Measurements from ENCODE around the gene NLRC5.
"Not testable (repeated sequence)": the region's sequence is repeated elsewhere in the genome, so short reads cannot be mapped to it uniquely, and the experiment has no call there.

NLRC5 gene

DNA sequence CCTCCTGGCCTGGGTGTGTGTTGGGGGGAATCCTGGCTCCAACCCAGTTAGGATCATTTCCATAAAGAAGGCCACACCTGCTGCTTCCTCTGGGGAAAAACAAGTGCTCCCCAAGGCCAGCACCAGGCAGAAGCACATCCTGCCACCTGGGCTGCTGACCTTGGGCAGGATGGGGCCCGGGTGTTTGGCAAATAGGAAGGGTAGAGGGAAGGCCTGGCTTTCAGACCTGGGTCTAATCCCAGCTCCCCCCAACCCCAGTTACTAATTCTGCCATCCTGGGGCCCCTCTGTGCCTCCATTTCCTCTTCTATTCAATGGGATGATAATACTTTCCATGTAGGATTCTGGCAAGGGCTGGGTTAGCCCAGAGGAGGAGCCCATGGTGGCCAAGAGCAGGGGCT lies 3.0 kb upstream of the NLRC5 start:
- ATAC-seq, result no peak
- TF ChIP-seq ZNF8 (CRISPR knock-in tag; IDR thresholded peaks at IDR 0.05) (no peak), ISL1 (CRISPR knock-in tag; IDR thresholded peaks at IDR 0.05) (no peak), RARB (CRISPR knock-in tag; IDR thresholded peaks at IDR 0.05) (no peak), ZNF70 (CRISPR knock-in tag; IDR thresholded peaks at IDR 0.05) (no peak), ARNTL (CRISPR knock-in tag; IDR thresholded peaks at IDR 0.05; ENCODE audit: borderline replicate concordance, low read depth) (no peak), PPARA (CRISPR knock-in tag; IDR thresholded peaks at IDR 0.05; ENCODE audit: borderline replicate concordance) (no peak), TCF4 (CRISPR knock-in tag; IDR thresholded peaks at IDR 0.05; ENCODE audit: borderline replicate concordance) (no peak), ZC3H10 (CRISPR knock-in tag; IDR thresholded peaks at IDR 0.05) (no peak)
- TF ChIP-seq, protein P1, sequence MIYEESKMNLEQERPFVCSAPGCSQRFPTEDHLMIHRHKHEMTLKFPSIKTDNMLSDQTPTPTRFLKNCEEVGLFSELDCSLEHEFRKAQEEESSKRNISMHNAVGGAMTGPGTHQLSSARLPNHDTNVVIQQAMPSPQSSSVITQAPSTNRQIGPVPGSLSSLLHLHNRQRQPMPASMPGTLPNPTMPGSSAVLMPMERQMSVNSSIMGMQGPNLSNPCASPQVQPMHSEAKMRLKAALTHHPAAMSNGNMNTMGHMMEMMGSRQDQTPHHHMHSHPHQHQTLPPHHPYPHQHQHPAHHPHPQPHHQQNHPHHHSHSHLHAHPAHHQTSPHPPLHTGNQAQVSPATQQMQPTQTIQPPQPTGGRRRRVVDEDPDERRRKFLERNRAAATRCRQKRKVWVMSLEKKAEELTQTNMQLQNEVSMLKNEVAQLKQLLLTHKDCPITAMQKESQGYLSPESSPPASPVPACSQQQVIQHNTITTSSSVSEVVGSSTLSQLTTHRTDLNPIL (CRISPR knock-in tag; IDR thresholded peaks at IDR 0.05; ENCODE audit: low read depth), result no peak

DNA sequence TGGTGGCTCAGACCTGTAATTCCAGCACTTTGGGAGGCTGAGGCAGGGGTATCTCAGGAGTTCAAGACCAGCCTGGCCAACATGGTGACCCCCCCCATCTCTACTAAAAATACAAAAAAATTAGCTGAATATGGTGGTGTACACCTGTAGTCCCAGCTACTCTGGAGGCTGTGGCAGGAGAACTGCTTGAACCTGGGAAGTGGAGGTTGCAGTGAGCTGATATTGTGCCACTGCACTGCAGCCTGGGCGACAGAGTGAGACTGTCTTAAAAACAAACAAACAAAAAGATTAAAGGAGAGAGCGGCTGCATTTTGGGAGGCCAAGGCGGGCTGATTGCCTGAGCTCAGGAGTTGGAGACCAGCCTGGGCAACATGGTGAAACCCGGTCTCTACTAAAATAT lies 2.4 kb upstream of the NLRC5 start:
- not testable (repeated sequence) for ATAC-seq

DNA sequence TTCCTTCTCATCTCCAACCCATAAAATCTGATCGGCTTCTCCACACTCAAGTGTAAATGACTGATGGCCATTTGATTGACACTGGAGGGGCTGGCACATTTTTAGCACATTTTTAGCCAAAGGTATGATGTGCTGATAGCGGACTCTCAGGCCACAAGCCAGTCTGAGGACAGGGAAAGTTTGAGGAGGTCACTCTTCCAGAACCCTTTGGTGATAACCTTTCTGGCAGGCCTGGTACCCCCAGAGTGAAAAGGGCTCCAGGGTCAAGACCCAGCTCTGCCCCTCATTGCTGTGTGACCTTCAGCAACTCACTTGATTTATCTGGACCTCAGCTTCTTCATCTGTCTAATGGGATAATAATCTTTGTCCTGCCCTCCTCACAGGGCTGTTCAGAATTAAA lies 1.7 kb upstream of the NLRC5 start:
- no peak for ATAC-seq
- TF ChIP-seq ESRRG (CRISPR knock-in tag; IDR thresholded peaks at IDR 0.05) (no peak), ZC3H10 (CRISPR knock-in tag; IDR thresholded peaks at IDR 0.05) (no peak), ZNF565 (CRISPR knock-in tag; conservative IDR thresholded peaks at IDR 0.05; ENCODE audit: low read depth) (no peak), ARNTL (CRISPR knock-in tag; IDR thresholded peaks at IDR 0.05; ENCODE audit: borderline replicate concordance, low read depth) (no peak), TOX (CRISPR knock-in tag; IDR thresholded peaks at IDR 0.05; ENCODE audit: borderline replicate concordance) (no peak), ISL1 (CRISPR knock-in tag; IDR thresholded peaks at IDR 0.05) (no peak), TCF4 (CRISPR knock-in tag; IDR thresholded peaks at IDR 0.05; ENCODE audit: borderline replicate concordance) (no peak), ZFP30 (CRISPR knock-in tag; IDR thresholded peaks at IDR 0.05) (no peak), CSDC2 (CRISPR knock-in tag; IDR thresholded peaks at IDR 0.05) (no peak), ZNF70 (CRISPR knock-in tag; IDR thresholded peaks at IDR 0.05) (no peak)
- TF ChIP-seq, protein P2, sequence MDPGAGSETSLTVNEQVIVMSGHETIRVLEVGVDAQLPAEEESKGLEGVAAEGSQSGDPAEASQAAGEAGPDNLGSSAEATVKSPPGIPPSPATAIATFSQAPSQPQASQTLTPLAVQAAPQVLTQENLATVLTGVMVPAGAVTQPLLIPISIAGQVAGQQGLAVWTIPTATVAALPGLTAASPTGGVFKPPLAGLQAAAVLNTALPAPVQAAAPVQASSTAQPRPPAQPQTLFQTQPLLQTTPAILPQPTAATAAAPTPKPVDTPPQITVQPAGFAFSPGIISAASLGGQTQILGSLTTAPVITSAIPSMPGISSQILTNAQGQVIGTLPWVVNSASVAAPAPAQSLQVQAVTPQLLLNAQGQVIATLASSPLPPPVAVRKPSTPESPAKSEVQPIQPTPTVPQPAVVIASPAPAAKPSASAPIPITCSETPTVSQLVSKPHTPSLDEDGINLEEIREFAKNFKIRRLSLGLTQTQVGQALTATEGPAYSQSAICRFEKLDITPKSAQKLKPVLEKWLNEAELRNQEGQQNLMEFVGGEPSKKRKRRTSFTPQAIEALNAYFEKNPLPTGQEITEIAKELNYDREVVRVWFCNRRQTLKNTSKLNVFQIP (CRISPR knock-in tag; IDR thresholded peaks at IDR 0.05; ENCODE audit: borderline replicate concordance, low read depth), result no peak
- TF ChIP-seq, protein P3, sequence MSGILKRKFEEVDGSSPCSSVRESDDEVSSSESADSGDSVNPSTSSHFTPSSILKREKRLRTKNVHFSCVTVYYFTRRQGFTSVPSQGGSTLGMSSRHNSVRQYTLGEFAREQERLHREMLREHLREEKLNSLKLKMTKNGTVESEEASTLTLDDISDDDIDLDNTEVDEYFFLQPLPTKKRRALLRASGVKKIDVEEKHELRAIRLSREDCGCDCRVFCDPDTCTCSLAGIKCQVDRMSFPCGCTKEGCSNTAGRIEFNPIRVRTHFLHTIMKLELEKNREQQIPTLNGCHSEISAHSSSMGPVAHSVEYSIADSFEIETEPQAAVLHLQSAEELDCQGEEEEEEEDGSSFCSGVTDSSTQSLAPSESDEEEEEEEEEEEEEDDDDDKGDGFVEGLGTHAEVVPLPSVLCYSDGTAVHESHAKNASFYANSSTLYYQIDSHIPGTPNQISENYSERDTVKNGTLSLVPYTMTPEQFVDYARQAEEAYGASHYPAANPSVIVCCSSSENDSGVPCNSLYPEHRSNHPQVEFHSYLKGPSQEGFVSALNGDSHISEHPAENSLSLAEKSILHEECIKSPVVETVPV (CRISPR knock-in tag; IDR thresholded peaks at IDR 0.05), result no peak
- TF ChIP-seq, protein P1 (CRISPR knock-in tag; IDR thresholded peaks at IDR 0.05; ENCODE audit: low read depth), result no peak
- TF ChIP-seq, protein P4, sequence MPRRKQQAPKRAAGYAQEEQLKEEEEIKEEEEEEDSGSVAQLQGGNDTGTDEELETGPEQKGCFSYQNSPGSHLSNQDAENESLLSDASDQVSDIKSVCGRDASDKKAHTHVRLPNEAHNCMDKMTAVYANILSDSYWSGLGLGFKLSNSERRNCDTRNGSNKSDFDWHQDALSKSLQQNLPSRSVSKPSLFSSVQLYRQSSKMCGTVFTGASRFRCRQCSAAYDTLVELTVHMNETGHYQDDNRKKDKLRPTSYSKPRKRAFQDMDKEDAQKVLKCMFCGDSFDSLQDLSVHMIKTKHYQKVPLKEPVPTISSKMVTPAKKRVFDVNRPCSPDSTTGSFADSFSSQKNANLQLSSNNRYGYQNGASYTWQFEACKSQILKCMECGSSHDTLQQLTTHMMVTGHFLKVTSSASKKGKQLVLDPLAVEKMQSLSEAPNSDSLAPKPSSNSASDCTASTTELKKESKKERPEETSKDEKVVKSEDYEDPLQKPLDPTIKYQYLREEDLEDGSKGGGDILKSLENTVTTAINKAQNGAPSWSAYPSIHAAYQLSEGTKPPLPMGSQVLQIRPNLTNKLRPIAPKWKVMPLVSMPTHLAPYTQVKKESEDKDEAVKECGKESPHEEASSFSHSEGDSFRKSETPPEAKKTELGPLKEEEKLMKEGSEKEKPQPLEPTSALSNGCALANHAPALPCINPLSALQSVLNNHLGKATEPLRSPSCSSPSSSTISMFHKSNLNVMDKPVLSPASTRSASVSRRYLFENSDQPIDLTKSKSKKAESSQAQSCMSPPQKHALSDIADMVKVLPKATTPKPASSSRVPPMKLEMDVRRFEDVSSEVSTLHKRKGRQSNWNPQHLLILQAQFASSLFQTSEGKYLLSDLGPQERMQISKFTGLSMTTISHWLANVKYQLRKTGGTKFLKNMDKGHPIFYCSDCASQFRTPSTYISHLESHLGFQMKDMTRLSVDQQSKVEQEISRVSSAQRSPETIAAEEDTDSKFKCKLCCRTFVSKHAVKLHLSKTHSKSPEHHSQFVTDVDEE (CRISPR knock-in tag; IDR thresholded peaks at IDR 0.05), result no peak

DNA sequence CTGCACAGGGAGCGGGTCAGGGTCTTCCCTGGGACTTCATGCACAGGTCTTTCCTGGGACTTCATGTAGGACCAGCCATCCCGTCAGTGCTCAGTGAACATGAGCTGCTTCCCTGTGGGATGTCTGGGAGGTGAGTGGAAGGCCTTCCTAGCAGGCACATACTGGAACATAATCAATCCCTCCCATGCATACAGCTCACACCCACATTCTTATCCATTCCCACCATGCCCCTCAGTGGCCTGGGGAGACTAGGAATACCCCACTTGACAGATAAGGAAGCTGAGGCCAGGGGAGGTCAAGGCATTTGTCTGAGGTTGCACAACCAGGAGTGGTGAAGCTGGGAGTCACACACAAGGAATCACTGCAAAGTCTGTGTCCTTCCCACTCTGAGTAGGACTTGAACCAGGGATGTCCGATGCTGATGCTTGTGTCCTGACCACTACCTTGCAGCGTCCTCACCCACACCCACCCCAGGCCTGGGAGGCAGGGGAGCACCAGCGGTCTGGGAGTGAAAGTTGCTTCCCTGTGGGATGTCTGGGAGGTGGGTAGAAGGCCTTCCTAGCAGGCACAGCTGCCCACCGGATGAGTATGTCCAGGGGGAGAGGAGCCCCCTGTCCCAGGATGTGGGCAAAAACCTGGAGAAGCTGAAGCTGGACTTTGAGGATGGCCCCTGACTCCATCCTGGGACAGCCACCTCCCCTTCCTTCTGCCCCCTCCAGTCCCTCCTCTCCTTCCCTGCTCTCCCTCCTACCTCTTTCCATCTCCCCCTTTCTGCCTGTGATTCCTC lies 1.0 kb upstream of the NLRC5 start:
- ATAC-seq, result peak; percentile 1; the same call in 2 of the 3 replicates
- TF ChIP-seq ZNF8 (CRISPR knock-in tag; IDR thresholded peaks at IDR 0.05) (no peak), CSDC2 (CRISPR knock-in tag; IDR thresholded peaks at IDR 0.05) (no peak), TCF4 (CRISPR knock-in tag; IDR thresholded peaks at IDR 0.05; ENCODE audit: borderline replicate concordance) (no peak), ZC3H10 (CRISPR knock-in tag; IDR thresholded peaks at IDR 0.05) (no peak), OSR1 (CRISPR knock-in tag; IDR thresholded peaks at IDR 0.05) (no peak)
- TF ChIP-seq, protein P1 (CRISPR knock-in tag; IDR thresholded peaks at IDR 0.05; ENCODE audit: low read depth), result no peak
- TF ChIP-seq, protein P5, sequence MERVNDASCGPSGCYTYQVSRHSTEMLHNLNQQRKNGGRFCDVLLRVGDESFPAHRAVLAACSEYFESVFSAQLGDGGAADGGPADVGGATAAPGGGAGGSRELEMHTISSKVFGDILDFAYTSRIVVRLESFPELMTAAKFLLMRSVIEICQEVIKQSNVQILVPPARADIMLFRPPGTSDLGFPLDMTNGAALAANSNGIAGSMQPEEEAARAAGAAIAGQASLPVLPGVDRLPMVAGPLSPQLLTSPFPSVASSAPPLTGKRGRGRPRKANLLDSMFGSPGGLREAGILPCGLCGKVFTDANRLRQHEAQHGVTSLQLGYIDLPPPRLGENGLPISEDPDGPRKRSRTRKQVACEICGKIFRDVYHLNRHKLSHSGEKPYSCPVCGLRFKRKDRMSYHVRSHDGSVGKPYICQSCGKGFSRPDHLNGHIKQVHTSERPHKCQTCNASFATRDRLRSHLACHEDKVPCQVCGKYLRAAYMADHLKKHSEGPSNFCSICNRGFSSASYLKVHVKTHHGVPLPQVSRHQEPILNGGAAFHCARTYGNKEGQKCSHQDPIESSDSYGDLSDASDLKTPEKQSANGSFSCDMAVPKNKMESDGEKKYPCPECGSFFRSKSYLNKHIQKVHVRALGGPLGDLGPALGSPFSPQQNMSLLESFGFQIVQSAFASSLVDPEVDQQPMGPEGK (CRISPR knock-in tag; IDR thresholded peaks at IDR 0.05; ENCODE audit: borderline replicate concordance), result no peak
- TF ChIP-seq, protein P3 (CRISPR knock-in tag; IDR thresholded peaks at IDR 0.05), result no peak

All from SK-N-SH treated with all-trans-retinoic acid at 6 μM for 48 hours (cell line).